ENCODE data around the gene TMC8. TPM values are rescaled to one million over a fixed set of nuclear protein-coding genes. Genes with fewer than 3 reads are reported as not detected.

The TMC8 gene
- total and polyA plus RNA-seq, 2 of the 8 experiments (the other 6 are each of a cell fraction or from before 2014, with no cell fraction given): 1.00 to 2.8 TPM

GRCh38 chr17:78143214-78144146 lies 12.9 kb downstream of the TMC8 start:
- Histone ChIP-seq H3K4me1 (replicated peaks in 1 of 4; ENCODE audit: control insufficient read depth in 3 of 4, insufficient read depth in 4 of 4, low read length in 3 of 4) (peaks cover 0 to 6% (median 5%) of the 10 kb centered on the region in 4 experiments; a peak in 3 of 7 replicates), H2BK5ac (ENCODE audit: low read depth, low read length) (no peak overlapping the region), H2AFZ (ENCODE audit: low read length) (no peak overlapping the region), H4K5ac (ENCODE audit: insufficient read length, low read depth, low read length) (no peak overlapping the region), H2AK5ac (ENCODE audit: low read depth, low read length) (no peak overlapping the region), H4K8ac (ENCODE audit: extremely low read depth, insufficient read depth, low read length) (no peak overlapping the region), H2BK120ac (replicated peaks; ENCODE audit: low read depth, low read length) (no peak overlapping the region), H3K79me1 (ENCODE audit: low read depth, low read length) (no peaks in the 10 kb centered on the region), H3K23ac (ENCODE audit: insufficient read length) (no peak overlapping the region), H3K4me2 (ENCODE audit: insufficient read depth in 1 of 2, low read depth in 2 of 2, low read length in 2 of 2) (no peak overlapping the region), H3K4me3 (ENCODE audit: extremely low read depth in 1 of 4, insufficient read depth in 2 of 4, low read depth in 3 of 4, low read length in 4 of 4) (no peak overlapping the region), H3K79me2 (ENCODE audit: control insufficient read depth in 1 of 2, insufficient read depth in 2 of 2, low read length in 2 of 2) (no peaks in the 10 kb centered on the region), H3K23me2 (ENCODE audit: low read depth, low read length) (peaks cover 2% of the 10 kb centered on the region; the same call in 1 of the 2 replicates), H2BK20ac (ENCODE audit: low read length) (no peak overlapping the region), H2BK12ac (ENCODE audit: low read depth, low read length) (no peak overlapping the region), H3K4ac (replicated peaks; ENCODE audit: insufficient read length, low read depth, low read length) (no peak overlapping the region), H3K56ac (replicated peaks; ENCODE audit: insufficient read length, low read depth, low read length) (no peak overlapping the region), H3K36me3 (ENCODE audit: control insufficient read depth in 2 of 4, insufficient read depth in 4 of 4, low read length in 3 of 4) (no peaks in the 10 kb centered on the region), H3K27me3 (replicated peaks in 1 of 4; ENCODE audit: control insufficient read depth in 3 of 4, extremely low read depth in 1 of 4, insufficient read depth in 3 of 4, low read length in 3 of 4) (0 out of 7 replicates have a peak, but pooled peaks cover 0 to 2% (median 0%) of the 10 kb centered on the region in 4 experiments), H3K14ac (ENCODE audit: insufficient read length) (no peak overlapping the region), H3K9ac (replicated peaks in 1 of 4; ENCODE audit: extremely low read depth in 1 of 4, low read depth in 3 of 4, low read length in 3 of 4) (no peak overlapping the region), H3K27ac (ENCODE audit: low read depth, low read length) (no peak overlapping the region), H3K18ac (ENCODE audit: extremely low read depth, low read length) (no peak overlapping the region), H4K91ac (replicated peaks; ENCODE audit: insufficient read length, low read length) (no peak overlapping the region), H2BK15ac (ENCODE audit: low read length) (no peak overlapping the region), H4K20me1 (replicated peaks in 1 of 2; ENCODE audit: control insufficient read depth in 1 of 2, insufficient read depth in 2 of 2, low read length in 2 of 2) (peaks cover 0 to 2% of the 10 kb centered on the region in 2 experiments), H3K9me3 (ENCODE audit: insufficient read depth in 2 of 2, low read depth in 1 of 2, low read length in 1 of 2) (no peaks in the 10 kb centered on the region)
- DNase-seq (ENCODE audit: low read depth in 1 of 2, low spot score in 2 of 2) (no peak), FAIRE-seq (no peak)
- WGBS, 2 experiments (ENCODE audit: extremely low coverage in 1 of 2, insufficient coverage in 1 of 2, insufficient read length in 1 of 2, insufficient replicate concordance in 2 of 2, low coverage in 1 of 2, low lambda C conversion rate in 2 of 2, missing lambda C conversion rate in 1 of 2): 91% methylated on average over 21 of the region's 21 CpGs; no CpG with 5 or more reads in 1 of the 2 experiments
- POLR2A ChIA-PET (ENCODE audit: partially characterized antibody): interaction anchor here (1.6 to 6.2 kb wide), 3 partner anchors 16 to 44 kb away, joined by 5 to 40 read pairs (median 10); partner anchors contain the start of genes AFMID, TK1 and TMC6
- CTCF ChIA-PET (ENCODE audit: partially characterized antibody): interaction anchor here (0.9 to 2.7 kb wide), 8 partner anchors 9 to 83 kb away, joined by 3 to 19 read pairs (median 4); partner anchors contain the start of genes AFMID, TK1 and TMC6
- TF ChIP-seq POLR2AphosphoS5 (IDR thresholded peaks at IDR 0.05; ENCODE audit: low read depth, low read length) (no peak), SRF (IDR thresholded peaks at IDR 0.05; ENCODE audit: low read depth, low read length) (no peak), SP2 (IDR thresholded peaks at IDR 0.05; ENCODE audit: low read length) (no peak), CEBPB (IDR thresholded peaks at IDR 0.05; ENCODE audit: low read depth, low read length) (no peak), CTCF (IDR thresholded peaks at IDR 0.05; ENCODE audit: control extremely low read depth in 1 of 3, insufficient read depth in 1 of 3, low read depth in 1 of 3, low read length in 3 of 3) (no peak), MAX (IDR thresholded peaks at IDR 0.05) (no peak), BCL11A (IDR thresholded peaks at IDR 0.05; ENCODE audit: low read depth in 2 of 2, low read length in 2 of 2) (no peak)

All from H1 (cell line).